Upper lobe of left lung (tissue), 6 donors: ENCODE measurements around the gene OGN. TPM values are rescaled to one million over a fixed set of nuclear protein-coding genes. Genes with fewer than 3 reads are reported as not detected.

Experiments used
- ATAC-seq, 2 donors: fragments of 200-7000 bp; cut with Tn5 transposase; one replicate each; pipeline ENCODE4 v1.9.1; 2022; ENCODE audit warnings: mild to moderate bottlenecking in 2 of 2, moderate library complexity in 2 of 2; ENCODE audit not compliant: low FRiP score in 2 of 2
- DNase-seq, 2 donors: peaks; one replicate each; pipeline ENCODE4 v3.0.0-alpha.2; 2019 to 2020
- H3K27ac ChIP-seq, 4 donors: fragments of 200-600 bp; sonication (generic); one replicate each; pipeline ENCODE4 v1.5.1; 2016 to 2019
- H3K27me3 ChIP-seq, 4 donors: fragments of 200-600 bp; sonication (generic); one replicate each; pipeline ENCODE4 v1.5.1; 2017 to 2019
- H3K36me3 ChIP-seq, 4 donors: fragments of 200-600 bp; sonication (generic); one replicate each; pipeline ENCODE4 v1.5.1; 2016 to 2019
- H3K4me1 ChIP-seq, 4 donors: fragments of 200-600 bp; sonication (generic); one replicate each; pipeline ENCODE4 v1.5.1; 2018 to 2019
- H3K4me3 ChIP-seq, 4 donors: fragments of 200-600 bp; sonication (generic); one replicate each; pipeline ENCODE4 v1.5.1; 2017 to 2019; ENCODE audit warnings: mild to moderate bottlenecking in 2 of 4, moderate library complexity in 1 of 4
- H3K9me3 ChIP-seq, 4 donors: fragments of 200-600 bp; sonication (generic); one replicate each; pipeline ENCODE4 v1.5.1; 2018 to 2019
- EP300 ChIP-seq, 4 donors: sonication (generic); formaldehyde crosslinking; IDR thresholded peaks; one replicate each; pipeline ENCODE4 v1.5.1; 2017; ENCODE audit warnings: antibody characterized with exemption in 4 of 4, control low read depth in 2 of 4
- POLR2A ChIP-seq, 4 donors: fragments of 450-650 bp; IDR thresholded peaks; one replicate each; pipeline ENCODE4 v1.5.1; 2016 to 2017; ENCODE audit warnings: antibody characterized with exemption in 4 of 4, mild to moderate bottlenecking in 2 of 4
- POLR2AphosphoS5 ChIP-seq, 2 donors: sonication (generic); formaldehyde crosslinking; IDR thresholded peaks; one replicate each; pipeline ENCODE4 v1.5.1; 2017; ENCODE audit warnings: antibody characterized with exemption in 2 of 2
- WGBS, 2 donors: methylation state at CpG; one replicate each; pipeline ENCODE4 v1.1.5; 2017 to 2018; 5-methylcytosine and 5-hydroxymethylcytosine counted together
- total RNA-seq, 6 donors: library from RNA; depleted of rRNA in 4 of 6; stranded (reverse); fragments of >200 nt in 4 of 6; gene quantifications; one replicate each; pipeline versions ENCODE4 v1.1.0 to v1.2.1, GENCODE V29; 2016 to 2021
- TF ChIP-seq, protein P1 (sequence below), 6 experiments: fragments of 450-650 bp in 4 of 6; fragments of 200-600 bp in 2 of 6; sonication (generic) in 2 of 6; IDR thresholded peaks; one replicate each; pipeline ENCODE4 v1.5.1; 2016 to 2019; ENCODE audit warnings: antibody characterized with exemption in 6 of 6
- donor health status: DM: no; HTN: no; CAD: no; lungs with moderate emphysema.
- donor health status: DM: no; HTN: yes; CAD: no; lungs with severe emphysema.

Gene OGN
- total RNA-seq, 6 donors from 2014 or later = 0.55 to 17.5 (median 5.4) TPM; not detected in 1

DNA sequence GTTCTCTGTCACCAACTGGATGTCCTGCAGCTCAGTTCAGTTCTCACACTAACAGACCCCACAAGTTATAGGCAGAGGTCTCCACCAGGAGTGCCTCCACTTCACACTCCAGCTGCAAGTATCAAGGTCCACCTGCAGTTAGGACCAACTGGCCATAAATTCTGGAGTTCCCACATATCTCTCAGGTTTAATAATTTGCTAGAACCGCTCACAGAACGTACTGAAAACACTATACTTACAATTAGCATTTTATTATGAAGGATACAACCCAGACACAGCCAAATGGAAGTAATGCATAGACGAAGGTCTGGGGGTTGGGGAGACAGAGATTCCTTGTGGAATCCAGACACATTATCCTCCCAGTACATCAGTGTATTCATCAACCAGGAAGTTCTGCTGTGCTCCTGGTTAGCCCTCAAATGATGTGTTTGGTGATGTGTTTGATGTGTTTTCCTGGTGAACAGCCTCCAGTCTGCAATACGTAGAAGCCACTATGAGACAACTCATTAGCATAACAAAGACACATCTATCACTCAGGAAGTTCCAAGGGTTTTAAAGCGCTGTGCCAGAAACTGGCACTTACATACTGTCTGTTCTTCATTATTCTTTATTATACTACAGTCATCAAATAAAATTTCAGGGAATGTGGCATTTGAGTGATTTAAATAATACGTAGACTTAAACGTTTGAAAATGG, 25.4 kb downstream of the OGN start:
- H3K4me3 ChIP-seq = no peak overlapping the region
- 75% methylated on average over 7 of the region's 7 CpGs for WGBS, 2 donors
- no peak for ATAC-seq
- no peaks in the 10 kb centered on the region for H3K36me3 ChIP-seq
- H3K27ac ChIP-seq = no peak overlapping the region
- no peaks in the 10 kb centered on the region for H3K27me3 ChIP-seq
- TF ChIP-seq, protein P1, sequence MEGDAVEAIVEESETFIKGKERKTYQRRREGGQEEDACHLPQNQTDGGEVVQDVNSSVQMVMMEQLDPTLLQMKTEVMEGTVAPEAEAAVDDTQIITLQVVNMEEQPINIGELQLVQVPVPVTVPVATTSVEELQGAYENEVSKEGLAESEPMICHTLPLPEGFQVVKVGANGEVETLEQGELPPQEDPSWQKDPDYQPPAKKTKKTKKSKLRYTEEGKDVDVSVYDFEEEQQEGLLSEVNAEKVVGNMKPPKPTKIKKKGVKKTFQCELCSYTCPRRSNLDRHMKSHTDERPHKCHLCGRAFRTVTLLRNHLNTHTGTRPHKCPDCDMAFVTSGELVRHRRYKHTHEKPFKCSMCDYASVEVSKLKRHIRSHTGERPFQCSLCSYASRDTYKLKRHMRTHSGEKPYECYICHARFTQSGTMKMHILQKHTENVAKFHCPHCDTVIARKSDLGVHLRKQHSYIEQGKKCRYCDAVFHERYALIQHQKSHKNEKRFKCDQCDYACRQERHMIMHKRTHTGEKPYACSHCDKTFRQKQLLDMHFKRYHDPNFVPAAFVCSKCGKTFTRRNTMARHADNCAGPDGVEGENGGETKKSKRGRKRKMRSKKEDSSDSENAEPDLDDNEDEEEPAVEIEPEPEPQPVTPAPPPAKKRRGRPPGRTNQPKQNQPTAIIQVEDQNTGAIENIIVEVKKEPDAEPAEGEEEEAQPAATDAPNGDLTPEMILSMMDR (IDR thresholded peaks at IDR 0.05) = no peak
- no peak for TF ChIP-seq POLR2A (IDR thresholded peaks at IDR 0.05)
- TF ChIP-seq POLR2AphosphoS5 (IDR thresholded peaks at IDR 0.05) = no peak
- TF ChIP-seq EP300 (IDR thresholded peaks at IDR 0.05) = no peak
- no peaks in the 10 kb centered on the region for H3K4me1 ChIP-seq
- H3K9me3 ChIP-seq = peaks cover 0 to 4% (median 0%) of the 10 kb centered on the region in 4 donors
- DNase-seq = no peak

DNA sequence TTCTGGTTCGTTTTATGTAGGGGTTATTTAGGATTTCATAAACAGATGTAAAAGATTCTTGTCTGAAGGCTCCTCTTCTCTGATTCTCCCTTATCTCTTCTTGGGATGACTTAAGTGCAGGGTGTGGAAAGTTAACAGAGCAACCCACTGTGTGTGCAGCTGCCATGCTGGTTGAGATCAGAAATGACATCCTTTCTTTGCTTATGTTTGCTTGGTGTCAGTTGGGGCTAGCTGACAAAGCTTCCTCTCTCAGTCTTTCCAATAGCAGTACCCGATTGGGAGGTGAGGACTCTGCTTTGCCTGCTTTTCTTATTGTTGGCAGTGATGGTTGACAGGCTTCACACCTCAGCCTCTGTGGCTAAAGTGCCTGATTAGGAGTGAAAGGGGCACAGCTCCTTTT, 26.5 kb downstream of the OGN start:
- no peaks in the 10 kb centered on the region for H3K4me1 ChIP-seq
- DNase-seq (no peak), ATAC-seq (no peak)
- H3K9me3 ChIP-seq = peaks cover 0 to 8% (median 2%) of the 10 kb centered on the region in 4 donors
- H3K27ac ChIP-seq = no peak overlapping the region
- TF ChIP-seq POLR2A (IDR thresholded peaks at IDR 0.05) = no peak
- no peak for TF ChIP-seq POLR2AphosphoS5 (IDR thresholded peaks at IDR 0.05)
- H3K36me3 ChIP-seq = no peaks in the 10 kb centered on the region
- H3K27me3 ChIP-seq = no peaks in the 10 kb centered on the region
- no peak overlapping the region for H3K4me3 ChIP-seq
- WGBS, 2 donors = 59 to 84% methylated on average over 2 of the region's 2 CpGs

DNA sequence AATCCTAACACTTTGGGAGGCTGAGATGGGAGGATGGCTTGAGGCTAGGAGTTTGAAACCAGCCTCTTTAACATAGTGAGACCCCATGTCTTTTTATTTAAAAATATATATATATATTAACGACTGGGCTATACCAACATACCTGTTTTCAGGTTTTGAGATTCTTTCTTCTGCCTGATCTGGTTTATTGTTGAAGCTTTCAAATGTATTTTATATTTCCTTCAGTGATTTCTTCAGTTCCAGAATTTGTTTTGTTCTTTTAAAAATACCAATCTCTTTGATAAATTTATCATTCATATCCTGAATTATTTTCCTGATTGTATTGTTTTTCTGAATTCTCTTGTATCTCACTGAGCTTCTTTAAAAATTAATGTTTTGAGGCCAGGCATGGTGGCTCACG, 31.2 kb downstream of the OGN start:
- H3K9me3 ChIP-seq = peaks cover 0 to 8% (median 2%) of the 10 kb centered on the region in 4 donors
- no peaks in the 10 kb centered on the region for H3K4me1 ChIP-seq
- ATAC-seq = no peak
- 100% methylated on average over 2 of the region's 2 CpGs for WGBS, 2 donors
- no peaks in the 10 kb centered on the region for H3K27me3 ChIP-seq
- H3K27ac ChIP-seq = no peak overlapping the region
- H3K36me3 ChIP-seq = no peaks in the 10 kb centered on the region
- H3K4me3 ChIP-seq = no peak overlapping the region
- DNase-seq = no peak
- TF ChIP-seq POLR2A (IDR thresholded peaks at IDR 0.05) (no peak), EP300 (IDR thresholded peaks at IDR 0.05) (no peak), POLR2AphosphoS5 (IDR thresholded peaks at IDR 0.05) (no peak)
- TF ChIP-seq, protein P1 (IDR thresholded peaks at IDR 0.05) = no peak

DNA sequence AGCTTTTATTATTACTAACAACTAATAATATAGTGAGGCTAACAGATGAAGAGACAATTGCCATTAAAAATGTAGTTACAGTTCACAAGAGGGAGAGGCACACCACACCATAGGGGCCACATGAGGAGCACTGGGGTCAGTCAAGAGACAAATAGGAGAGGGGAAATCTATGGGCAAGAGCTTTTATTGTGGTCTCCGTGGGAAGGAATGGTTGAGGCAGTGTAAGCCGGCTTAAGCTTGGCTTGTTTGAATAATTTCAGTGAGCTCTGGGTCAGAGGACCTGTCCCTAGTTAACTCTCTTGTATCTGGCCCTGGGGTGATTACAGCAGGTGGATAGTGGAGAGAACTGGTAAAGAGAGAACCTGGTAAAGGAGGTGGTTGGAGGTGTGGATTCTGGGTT, 35.3 kb downstream of the OGN start:
- Histone ChIP-seq H3K27ac (no peak overlapping the region), H3K4me1 (no peaks in the 10 kb centered on the region), H3K27me3 (no peaks in the 10 kb centered on the region), H3K36me3 (no peaks in the 10 kb centered on the region), H3K9me3 (peaks cover 0 to 5% (median 2%) of the 10 kb centered on the region in 4 donors), H3K4me3 (no peak overlapping the region)
- WGBS, 2 donors = 44 to 65% methylated on average over 2 of the region's 2 CpGs
- no peak for DNase-seq
- TF ChIP-seq, protein P1 (IDR thresholded peaks at IDR 0.05) = no peak
- TF ChIP-seq EP300 (IDR thresholded peaks at IDR 0.05) = no peak
- no peak for TF ChIP-seq POLR2AphosphoS5 (IDR thresholded peaks at IDR 0.05)
- no peak for TF ChIP-seq POLR2A (IDR thresholded peaks at IDR 0.05)
- ATAC-seq = no peak

DNA sequence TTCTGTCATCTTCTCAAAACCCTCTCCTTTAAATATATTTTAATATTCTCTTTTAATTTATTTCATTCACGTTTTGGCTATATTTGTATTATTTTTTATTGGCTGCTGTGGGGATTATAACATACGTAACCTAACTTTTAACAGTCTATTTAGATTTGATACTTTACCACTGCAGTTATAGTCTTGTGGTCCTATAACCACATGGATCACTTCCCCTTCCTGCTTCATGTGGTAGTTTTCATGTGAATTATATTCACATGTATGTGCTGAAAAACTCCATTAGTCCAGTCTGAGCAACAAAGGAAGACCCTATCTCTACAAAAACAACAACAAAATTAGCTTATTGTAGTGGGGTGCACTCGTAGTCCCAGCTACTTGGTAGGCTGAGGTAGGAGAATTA, 44.3 kb downstream of the OGN start:
- WGBS, 2 donors = 80 to 92% methylated on average over 3 of the region's 3 CpGs
- no peaks in the 10 kb centered on the region for H3K27me3 ChIP-seq
- DNase-seq (no peak), ATAC-seq (no peak)
- H3K27ac ChIP-seq = no peak overlapping the region
- peaks cover 0 to 7% (median 4%) of the 10 kb centered on the region in 4 donors for H3K9me3 ChIP-seq
- H3K4me1 ChIP-seq = no peaks in the 10 kb centered on the region
- H3K36me3 ChIP-seq = no peaks in the 10 kb centered on the region
- no peak overlapping the region for H3K4me3 ChIP-seq
- no peak for TF ChIP-seq POLR2AphosphoS5 (IDR thresholded peaks at IDR 0.05)
- TF ChIP-seq POLR2A (IDR thresholded peaks at IDR 0.05) = no peak
- TF ChIP-seq, protein P1 (IDR thresholded peaks at IDR 0.05) = no peak
